Measurements from ENCODE around the gene LINC00305. TPM values are rescaled to one million over a fixed set of nuclear protein-coding genes. Genes with fewer than 3 reads are reported as not detected.

LINC00305 gene
- total and polyA plus RNA-seq, 2 of the 8 experiments (the other 6 are each of a cell fraction or from before 2014, with no cell fraction given), result not detected

- TF ChIP-seq CHD7 (IDR thresholded peaks at IDR 0.05; ENCODE audit: insufficient replicate concordance, low read length) (no peak), CEBPB (IDR thresholded peaks at IDR 0.05; ENCODE audit: low read depth, low read length) (no peak), CTCF (IDR thresholded peaks at IDR 0.05; ENCODE audit: control extremely low read depth in 1 of 3, insufficient read depth in 1 of 3, low read depth in 1 of 3, low read length in 3 of 3) (no peak), SIX5 (IDR thresholded peaks at IDR 0.05; ENCODE audit: low read depth, low read length) (no peak), POLR2AphosphoS5 (IDR thresholded peaks at IDR 0.05; ENCODE audit: low read depth, low read length) (no peak), TAF1 (IDR thresholded peaks at IDR 0.05; ENCODE audit: low read depth, low read length) (no peak), FOSL1 (IDR thresholded peaks at IDR 0.05; ENCODE audit: insufficient read depth, low read depth, low read length) (no peak), SP4 (IDR thresholded peaks at IDR 0.05; ENCODE audit: low read length) (no peak), TBP (IDR thresholded peaks at IDR 0.05; ENCODE audit: low read depth, low read length) (no peak)
Observed at GRCh38 chr18:64167408-64167925, 18.6 kb upstream of the LINC00305 start (continued).
